HUES48 (cell line): ENCODE measurements around the gene NSD2.
"Not testable (repeated sequence)": the region's sequence is repeated elsewhere in the genome, so short reads cannot be mapped to it uniquely, and the experiment has no call there.

Experiments used
- H3K27ac ChIP-seq: one replicate; pipeline ENCODE4 v1.7.0; 2013; ENCODE audit warnings: low read depth, low read length, inconsistent platforms
- H3K27me3 ChIP-seq: 2 replicates; pipeline ENCODE4 v1.6.1; 2013; ENCODE audit warnings: mild to moderate bottlenecking, low read length; ENCODE audit not compliant: control insufficient read depth, insufficient read depth
- H3K36me3 ChIP-seq: 2 replicates; pipeline ENCODE4 v1.6.1; 2013; ENCODE audit warnings: low read length; ENCODE audit not compliant: control insufficient read depth, insufficient read depth
- H3K4me1 ChIP-seq: 2 replicates; pipeline ENCODE4 v1.6.1; 2013; ENCODE audit warnings: mild to moderate bottlenecking, low read length; ENCODE audit not compliant: control insufficient read depth, insufficient read depth
- H3K4me3 ChIP-seq: 2 replicates; pipeline ENCODE4 v1.5.1; 2013; ENCODE audit warnings: mild to moderate bottlenecking, low read depth, low read length
- H3K9ac ChIP-seq: 2 replicates; pipeline ENCODE4 v1.6.1; 2013; ENCODE audit warnings: mild to moderate bottlenecking, low read depth, low read length, moderate library complexity
- H3K9me3 ChIP-seq: 2 replicates; pipeline ENCODE4 v1.6.1; 2013; ENCODE audit warnings: low read length; ENCODE audit not compliant: control insufficient read depth, insufficient read depth

The NSD2 gene

DNA sequence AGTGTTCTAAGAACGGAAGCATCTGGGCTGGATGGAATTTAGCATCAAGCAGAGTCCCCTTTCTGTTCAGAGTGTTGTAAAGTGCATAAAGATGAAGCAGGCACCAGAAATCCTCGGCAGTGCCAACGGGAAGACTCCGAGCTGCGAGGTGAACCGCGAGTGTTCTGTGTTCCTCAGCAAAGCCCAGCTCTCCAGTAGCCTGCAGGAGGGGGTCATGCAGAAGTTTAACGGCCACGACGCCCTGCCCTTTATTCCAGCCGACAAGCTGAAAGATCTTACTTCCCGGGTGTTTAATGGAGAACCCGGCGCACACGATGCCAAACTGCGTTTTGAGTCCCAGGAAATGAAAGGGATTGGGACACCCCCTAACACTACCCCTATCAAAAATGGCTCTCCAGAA, 29.4 kb downstream of the NSD2 start:
- peaks cover 43% of the 10 kb centered on the region for H3K36me3 ChIP-seq
- H3K9me3 ChIP-seq, result no peaks in the 10 kb centered on the region
- H3K4me1 ChIP-seq, result no peaks in the 10 kb centered on the region

DNA sequence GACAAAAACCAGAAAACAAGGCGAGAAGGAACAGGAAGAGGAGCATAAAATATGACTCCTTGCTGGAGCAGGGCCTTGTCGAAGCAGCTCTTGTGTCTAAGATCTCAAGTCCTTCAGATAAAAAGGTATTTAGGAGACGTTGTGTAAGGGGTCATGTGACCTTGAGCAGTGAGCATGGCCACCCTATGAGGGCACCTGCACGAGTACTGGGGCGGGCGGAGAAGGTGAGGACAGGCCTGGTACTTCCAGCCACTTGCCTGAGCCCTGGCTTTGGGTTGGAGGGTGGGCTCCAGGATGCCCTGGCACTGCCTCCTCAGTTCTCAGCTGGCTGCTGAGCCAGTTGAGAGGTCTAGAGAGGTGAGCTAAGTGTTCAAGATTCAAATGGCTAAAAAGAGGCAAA, 29.9 kb downstream of the NSD2 start:
- no peaks in the 10 kb centered on the region for H3K4me1 ChIP-seq
- no peak overlapping the region for H3K4me3 ChIP-seq
- H3K27me3 ChIP-seq, result no peaks in the 10 kb centered on the region
- H3K36me3 ChIP-seq, result peaks cover 45% of the 10 kb centered on the region
- H3K9me3 ChIP-seq, result no peaks in the 10 kb centered on the region
- no peak overlapping the region for H3K9ac ChIP-seq
- H3K27ac ChIP-seq, result no peak overlapping the region

More for the DNA sequence above, 29.4 kb downstream of the NSD2 start:
- no peaks in the 10 kb centered on the region for H3K27me3 ChIP-seq
- H3K27ac ChIP-seq, result no peak overlapping the region
- no peak overlapping the region for H3K4me3 ChIP-seq
- H3K9ac ChIP-seq, result no peak overlapping the region

DNA sequence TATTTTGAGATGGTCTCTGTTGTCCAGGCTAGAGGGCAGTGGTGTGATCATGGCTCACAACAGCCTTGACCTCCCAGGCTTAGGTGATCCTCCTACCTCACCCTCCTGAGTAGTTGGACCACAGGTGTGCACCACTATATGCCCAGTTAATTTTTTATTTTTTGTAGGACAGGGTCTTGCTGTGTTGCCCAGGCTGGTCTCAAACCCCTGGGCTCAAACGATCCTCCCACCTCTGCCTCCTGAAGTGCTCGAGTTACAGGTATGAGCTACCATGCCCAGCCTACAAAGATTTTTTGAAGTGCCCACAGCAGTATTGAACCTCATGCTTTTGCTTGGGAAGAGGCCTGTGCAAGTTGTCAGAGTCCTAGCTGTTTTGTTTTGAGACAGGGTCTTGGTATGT, 31.1 kb downstream of the NSD2 start:
- Histone ChIP-seq H3K9ac (no peak overlapping the region), H3K4me1 (no peaks in the 10 kb centered on the region), H3K36me3 (peaks cover 50% of the 10 kb centered on the region)

DNA sequence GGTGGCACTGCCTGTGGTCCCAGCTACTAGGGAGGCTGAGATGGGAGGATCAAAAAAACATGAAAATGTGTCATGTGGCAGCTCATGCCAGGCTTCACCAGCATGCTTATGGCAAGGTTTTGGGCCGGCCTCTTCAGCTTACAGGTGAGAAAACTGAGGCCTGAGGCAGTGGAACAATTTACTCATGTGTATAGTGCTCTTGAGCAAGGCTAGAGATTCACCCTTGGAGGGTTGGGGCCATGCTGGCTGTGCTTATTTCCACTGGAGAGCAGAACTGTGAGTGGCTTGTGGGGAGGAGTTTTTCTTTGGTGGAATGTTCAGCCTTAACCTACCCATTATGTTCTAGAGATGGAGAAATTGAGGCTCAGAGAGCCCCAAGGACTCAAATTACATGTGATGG, 31.8 kb downstream of the NSD2 start:
- Histone ChIP-seq H3K27me3 (no peaks in the 10 kb centered on the region), H3K4me1 (no peaks in the 10 kb centered on the region), H3K9ac (no peak overlapping the region), H3K36me3 (peaks cover 51% of the 10 kb centered on the region), H3K4me3 (no peak overlapping the region), H3K27ac (no peak overlapping the region), H3K9me3 (no peaks in the 10 kb centered on the region)

More for the DNA sequence above, 31.1 kb downstream of the NSD2 start:
- Histone ChIP-seq H3K27ac (no peak overlapping the region), H3K27me3 (no peaks in the 10 kb centered on the region), H3K4me3 (no peak overlapping the region), H3K9me3 (no peaks in the 10 kb centered on the region)

DNA sequence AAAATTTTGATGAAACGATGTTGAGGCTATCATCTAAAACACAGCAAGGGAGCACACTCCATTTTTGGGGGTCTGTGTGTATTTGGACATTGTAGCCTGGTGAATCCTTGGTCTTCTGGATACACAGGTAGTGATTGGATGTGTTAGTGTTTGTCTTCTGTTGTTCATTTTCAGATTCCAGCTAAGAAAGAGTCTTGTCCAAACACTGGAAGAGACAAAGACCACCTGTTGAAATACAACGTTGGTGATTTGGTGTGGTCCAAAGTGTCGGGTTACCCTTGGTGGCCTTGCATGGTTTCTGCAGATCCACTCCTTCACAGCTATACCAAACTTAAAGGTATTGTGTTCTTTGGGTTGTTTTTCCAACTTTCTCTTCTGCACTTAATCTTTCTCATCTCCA, 32.8 kb downstream of the NSD2 start:
- H3K4me1 ChIP-seq, result no peaks in the 10 kb centered on the region
- H3K9ac ChIP-seq, result no peak overlapping the region
- H3K36me3 ChIP-seq, result peaks cover 51% of the 10 kb centered on the region
- H3K4me3 ChIP-seq, result no peak overlapping the region
- H3K9me3 ChIP-seq, result no peaks in the 10 kb centered on the region
- no peaks in the 10 kb centered on the region for H3K27me3 ChIP-seq
- no peak overlapping the region for H3K27ac ChIP-seq

DNA sequence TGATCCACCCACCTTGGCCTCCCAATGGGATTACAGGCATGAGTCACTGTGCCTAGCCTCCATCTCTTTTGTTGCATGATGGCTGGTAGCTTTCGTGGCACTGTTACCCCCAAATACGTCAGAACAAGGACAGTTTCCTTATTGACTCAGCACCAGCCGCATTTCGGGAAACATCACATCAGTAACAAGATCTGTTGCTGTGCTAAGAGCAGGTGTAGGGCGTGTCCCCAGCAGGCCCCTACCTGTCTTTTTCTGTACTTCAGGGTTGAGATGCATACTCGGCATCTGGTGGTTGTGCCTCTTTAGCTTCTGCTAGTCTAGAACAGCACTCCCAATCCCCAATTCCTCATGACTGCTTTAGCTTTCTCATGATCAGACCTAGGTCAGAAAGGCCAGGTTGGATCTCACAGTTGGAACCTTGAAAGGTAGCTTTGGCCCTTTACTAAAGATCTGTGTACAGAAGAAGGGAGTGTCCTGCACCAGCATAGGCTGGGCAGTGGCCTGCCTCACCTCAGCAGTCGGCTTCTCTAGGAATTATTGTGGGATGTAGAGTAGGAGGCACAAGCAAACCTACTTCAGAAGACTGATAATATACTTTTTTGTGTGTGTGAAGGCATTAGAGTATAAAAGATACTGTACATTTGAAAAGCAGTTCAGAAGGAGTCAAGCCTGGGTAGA, 36.8 kb downstream of the NSD2 start:
- H3K9me3 ChIP-seq, result no peaks in the 10 kb centered on the region
- H3K27me3 ChIP-seq, result no peaks in the 10 kb centered on the region
- H3K9ac ChIP-seq, result no peak overlapping the region
- no peak overlapping the region for H3K4me3 ChIP-seq
- no peak overlapping the region for H3K27ac ChIP-seq
- H3K4me1 ChIP-seq, result no peaks in the 10 kb centered on the region
- H3K36me3 ChIP-seq, result peaks cover 37% of the 10 kb centered on the region

DNA sequence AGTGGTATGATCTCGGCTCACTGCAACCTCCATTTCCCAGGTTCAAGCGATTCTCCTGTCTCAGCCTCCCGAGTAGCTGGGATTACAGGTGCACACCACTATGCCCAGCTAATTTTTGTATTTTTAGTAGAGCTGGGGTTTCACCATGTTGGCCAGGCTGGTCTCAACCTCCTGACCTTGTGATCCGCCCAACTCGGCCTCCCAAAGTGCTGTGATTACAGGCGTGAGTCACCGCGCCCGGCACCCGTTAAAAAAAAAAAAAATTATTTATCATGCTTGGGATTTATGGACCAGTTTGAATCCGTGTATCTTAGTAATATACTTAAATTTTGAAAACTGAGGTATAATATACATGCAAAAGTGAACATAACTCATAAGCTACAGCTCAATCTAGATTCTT, 38.5 kb downstream of the NSD2 start:
- H3K36me3 ChIP-seq, result peaks cover 34% of the 10 kb centered on the region
- H3K4me1 ChIP-seq, H3K27me3 ChIP-seq, H3K27ac ChIP-seq, H3K4me3 ChIP-seq, H3K9ac ChIP-seq, H3K9me3 ChIP-seq: not testable (repeated sequence)

DNA sequence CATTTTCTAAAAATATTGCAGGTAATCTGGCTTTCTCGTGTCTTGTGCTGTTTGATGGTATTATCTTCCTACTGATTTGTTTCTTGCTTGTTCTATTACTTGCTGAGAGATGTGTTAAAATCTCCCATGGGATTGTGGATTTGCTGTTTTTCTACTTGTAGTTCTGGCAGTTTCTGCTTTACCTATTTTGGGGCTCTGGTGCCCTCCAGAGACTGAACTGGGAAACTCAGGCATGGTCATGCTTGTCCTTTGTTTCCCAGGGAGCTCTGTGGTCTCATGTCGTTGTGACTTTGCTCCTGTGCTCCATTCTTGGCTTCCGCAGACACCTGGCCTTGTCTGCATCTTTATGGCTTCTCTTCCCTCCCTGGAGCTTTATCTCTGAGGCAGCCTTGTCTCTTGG, 39.5 kb downstream of the NSD2 start:
- Histone ChIP-seq H3K9me3 (no peaks in the 10 kb centered on the region), H3K27me3 (no peaks in the 10 kb centered on the region), H3K36me3 (peaks cover 27% of the 10 kb centered on the region), H3K4me3 (no peak overlapping the region), H3K9ac (no peak overlapping the region), H3K4me1 (no peaks in the 10 kb centered on the region), H3K27ac (peak overlapping the region; percentile 52)

DNA sequence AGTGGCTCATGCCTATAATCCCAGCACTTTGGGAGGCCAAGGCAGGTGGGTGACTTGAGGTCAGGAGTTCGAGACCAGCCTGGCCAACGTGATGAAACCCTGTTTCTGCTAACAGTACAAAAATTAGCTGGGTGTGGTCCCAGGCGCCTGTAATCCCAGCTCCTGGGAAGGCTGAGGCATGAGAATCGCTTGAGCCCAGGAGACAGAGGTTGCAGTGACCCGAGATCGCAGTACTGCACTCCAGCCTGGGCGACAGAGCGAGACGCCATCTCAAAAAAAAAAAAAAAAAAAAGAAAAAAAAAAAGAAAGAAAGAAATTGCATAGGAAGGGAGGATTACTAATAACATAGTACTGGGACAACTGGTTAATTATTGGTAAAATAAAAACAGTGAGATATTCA, 40.1 kb downstream of the NSD2 start:
- not testable (repeated sequence) for H3K27ac ChIP-seq, H3K4me1 ChIP-seq
- H3K36me3 ChIP-seq, result peaks cover 30% of the 10 kb centered on the region

DNA sequence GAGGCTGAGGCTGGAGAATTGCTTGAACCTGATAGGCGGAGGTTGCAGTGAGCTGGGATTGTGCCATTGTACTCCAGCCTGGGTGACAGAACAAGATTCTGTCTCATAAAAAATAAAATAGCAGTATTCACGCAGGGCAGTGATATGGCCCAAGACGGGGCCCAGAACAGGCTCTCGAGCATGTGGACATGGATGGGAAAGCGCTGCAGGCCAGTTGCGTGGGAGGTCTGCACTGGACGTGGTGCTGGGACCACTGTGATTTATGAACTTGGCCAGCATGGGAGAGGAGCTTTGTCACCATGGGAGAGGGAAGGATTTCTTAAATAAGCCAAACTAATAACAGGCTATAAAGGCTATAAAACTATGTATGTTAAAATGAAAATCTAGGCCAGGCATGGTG, 51.6 kb downstream of the NSD2 start:
- H3K4me1 ChIP-seq, result no peaks in the 10 kb centered on the region
- no peak overlapping the region for H3K9ac ChIP-seq
- peaks cover 40% of the 10 kb centered on the region for H3K36me3 ChIP-seq
- H3K4me3 ChIP-seq, result no peak overlapping the region
- H3K27me3 ChIP-seq, result no peaks in the 10 kb centered on the region
- H3K27ac ChIP-seq, result no peak overlapping the region
- H3K9me3 ChIP-seq, result no peaks in the 10 kb centered on the region

More for the DNA sequence above, 40.1 kb downstream of the NSD2 start:
- not testable (repeated sequence) for H3K9me3 ChIP-seq, H3K4me3 ChIP-seq, H3K9ac ChIP-seq, H3K27me3 ChIP-seq

DNA sequence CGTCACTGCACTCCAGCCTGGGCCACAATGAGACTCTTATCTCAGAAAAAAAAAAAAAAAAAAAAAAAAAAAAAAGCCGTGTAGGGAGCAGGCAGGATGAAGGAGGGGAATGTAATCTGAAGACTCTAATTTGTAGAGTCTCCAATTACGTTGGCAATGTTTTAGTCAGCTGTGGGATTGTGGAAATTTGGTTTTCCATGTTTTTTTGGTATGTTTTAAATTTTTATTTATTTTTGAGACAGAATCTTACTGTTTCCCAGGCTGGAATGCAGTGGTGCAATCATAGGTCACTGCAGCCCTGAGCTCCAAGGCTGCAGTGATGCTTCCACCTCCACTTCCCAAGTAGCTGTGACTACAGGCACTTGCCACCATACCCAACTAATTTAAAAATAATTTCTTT, 56.5 kb downstream of the NSD2 start:
- no peak overlapping the region for H3K9ac ChIP-seq

More for the DNA sequence above, 56.5 kb downstream of the NSD2 start:
- peaks cover 39% of the 10 kb centered on the region for H3K36me3 ChIP-seq
- H3K27ac ChIP-seq, result no peak overlapping the region
- H3K27me3 ChIP-seq, result no peaks in the 10 kb centered on the region
- no peaks in the 10 kb centered on the region for H3K4me1 ChIP-seq
- H3K4me3 ChIP-seq, result no peak overlapping the region
- H3K9me3 ChIP-seq, result no peaks in the 10 kb centered on the region
